ENCODE results near the gene ZSCAN10. TPM values are rescaled to one million over a fixed set of nuclear protein-coding genes. Genes with fewer than 3 reads are reported as not detected.

ZSCAN10 gene
- total and polyA plus RNA-seq, 2 of the 13 experiments (the other 11 are each of a cell fraction or from before 2014, with no cell fraction given), result not detected

- TF ChIP-seq HNF4G (IDR thresholded peaks at IDR 0.05; ENCODE audit: borderline replicate concordance, low read depth, low read length) (no peak; the same call in none of the 2 replicates), HNF4G (CRISPR knock-in tag; IDR thresholded peaks at IDR 0.05; ENCODE audit: borderline replicate concordance, low read depth) (0 out of 2 replicates have a peak, but pooled peaks have one; percentile 57), ONECUT2 (CRISPR knock-in tag; IDR thresholded peaks at IDR 0.05) (no peak), ZNF770 (CRISPR knock-in tag; IDR thresholded peaks at IDR 0.05) (peak; percentile 80), CENPT (CRISPR knock-in tag; IDR thresholded peaks at IDR 0.05; ENCODE audit: low read depth) (no peak), ARHGAP35 (CRISPR knock-in tag; IDR thresholded peaks at IDR 0.05; ENCODE audit: borderline replicate concordance) (0 out of 2 replicates have a peak, but pooled peaks have one; percentile 54), GATAD2A (CRISPR knock-in tag; IDR thresholded peaks at IDR 0.05) (peak; percentile 72; the same call in 1 of the 2 replicates), GTF2F1 (IDR thresholded peaks at IDR 0.05; ENCODE audit: low read length) (no peak), TEAD3 (CRISPR knock-in tag; optimal IDR thresholded peaks at IDR 0.05; ENCODE audit: borderline replicate concordance) (no peak), PHF8 (CRISPR knock-in tag; IDR thresholded peaks at IDR 0.05) (peak; percentile 46; the same call in 1 of the 2 replicates), THAP11 (CRISPR knock-in tag; IDR thresholded peaks at IDR 0.05) (peak; percentile 23; the same call in 1 of the 2 replicates), YEATS2 (CRISPR knock-in tag; IDR thresholded peaks at IDR 0.05; ENCODE audit: borderline replicate concordance) (peak; percentile 24; the same call in 1 of the 2 replicates), ZNF691 (CRISPR knock-in tag; IDR thresholded peaks at IDR 0.05; ENCODE audit: borderline replicate concordance, low read depth) (no peak; the same call in 1 of the 2 replicates), GATAD1 (CRISPR knock-in tag; IDR thresholded peaks at IDR 0.05) (0 out of 2 replicates have a peak, but pooled peaks have one; percentile 19), ZBTB38 (CRISPR knock-in tag; IDR thresholded peaks at IDR 0.05) (no peak), IRF9 (CRISPR knock-in tag; IDR thresholded peaks at IDR 0.05; ENCODE audit: borderline replicate concordance) (no peak), ZNF704 (CRISPR knock-in tag; IDR thresholded peaks at IDR 0.05; ENCODE audit: borderline replicate concordance) (no peak), KAT7 (CRISPR knock-in tag; IDR thresholded peaks at IDR 0.05; ENCODE audit: borderline replicate concordance) (no peak), ZNF576 (CRISPR knock-in tag; IDR thresholded peaks at IDR 0.05) (no peak), ZNF713 (CRISPR knock-in tag; IDR thresholded peaks at IDR 0.05) (no peak), ZNF362 (CRISPR knock-in tag; IDR thresholded peaks at IDR 0.05; ENCODE audit: borderline replicate concordance) (no peak), HOXA3 (CRISPR knock-in tag; IDR thresholded peaks at IDR 0.05) (peak; percentile 52; the same call in 1 of the 2 replicates), MATR3 (CRISPR knock-in tag; IDR thresholded peaks at IDR 0.05) (no peak), GTF3A (CRISPR knock-in tag; conservative IDR thresholded peaks at IDR 0.05) (no peak)
Measured at GRCh38 chr16:3086596-3087242, 12.4 kb downstream of the ZSCAN10 start (continued).
